Measurements from ENCODE around the gene PGGHG. TPM values are rescaled to one million over a fixed set of nuclear protein-coding genes. Genes with fewer than 3 reads are reported as not detected.

Gene PGGHG
- total RNA-seq, 4 donors from 2014 or later: 10.9 to 53.6 (median 19.8) TPM

GRCh38 chr11:296171-297050 lies 7.5 kb downstream of the PGGHG start:
- DNase-seq (ENCODE audit: low spot score) (no peak), ATAC-seq (ENCODE audit: low FRiP score) (no peak)
- TF ChIP-seq CTCF (IDR thresholded peaks at IDR 0.05): no peak

- DNase-seq (ENCODE audit: low spot score): no peak
- no peak for TF ChIP-seq CTCF (IDR thresholded peaks at IDR 0.05)
- no peak for ATAC-seq (ENCODE audit: low FRiP score)
These were observed 8.2 kb downstream of the PGGHG start for GRCh38 chr11:297051-297585.

GRCh38 chr11:297586-298405 lies 8.9 kb downstream of the PGGHG start:
- ATAC-seq (ENCODE audit: low FRiP score) (no peak), DNase-seq (ENCODE audit: low spot score) (no peak)
- TF ChIP-seq CTCF (IDR thresholded peaks at IDR 0.05): no peak

GRCh38 chr11:298406-299065 lies 9.6 kb downstream of the PGGHG start:
- no peak for DNase-seq (ENCODE audit: low spot score)
- no peak for TF ChIP-seq CTCF (IDR thresholded peaks at IDR 0.05)
- ATAC-seq (ENCODE audit: low FRiP score): no peak

GRCh38 chr11:299081-299891 lies 10.4 kb downstream of the PGGHG start, which contains the start of gene IFITM5:
TSS of gene IFITM5 (minus strand) at chr11:299526. CDS start at chr11:299490, 36 bp downstream.
- no peak for ATAC-seq (ENCODE audit: low FRiP score)
- no peak for TF ChIP-seq CTCF (IDR thresholded peaks at IDR 0.05)
- no peak for DNase-seq (ENCODE audit: low spot score)
